ENCODE data around the gene SPNS3.

Gene SPNS3

GRCh38 chr17:4411201-4411600, 22.5 kb upstream of the SPNS3 start:
- DNase-seq (ENCODE audit: low read depth) = no peak
- TF ChIP-seq, protein P1, sequence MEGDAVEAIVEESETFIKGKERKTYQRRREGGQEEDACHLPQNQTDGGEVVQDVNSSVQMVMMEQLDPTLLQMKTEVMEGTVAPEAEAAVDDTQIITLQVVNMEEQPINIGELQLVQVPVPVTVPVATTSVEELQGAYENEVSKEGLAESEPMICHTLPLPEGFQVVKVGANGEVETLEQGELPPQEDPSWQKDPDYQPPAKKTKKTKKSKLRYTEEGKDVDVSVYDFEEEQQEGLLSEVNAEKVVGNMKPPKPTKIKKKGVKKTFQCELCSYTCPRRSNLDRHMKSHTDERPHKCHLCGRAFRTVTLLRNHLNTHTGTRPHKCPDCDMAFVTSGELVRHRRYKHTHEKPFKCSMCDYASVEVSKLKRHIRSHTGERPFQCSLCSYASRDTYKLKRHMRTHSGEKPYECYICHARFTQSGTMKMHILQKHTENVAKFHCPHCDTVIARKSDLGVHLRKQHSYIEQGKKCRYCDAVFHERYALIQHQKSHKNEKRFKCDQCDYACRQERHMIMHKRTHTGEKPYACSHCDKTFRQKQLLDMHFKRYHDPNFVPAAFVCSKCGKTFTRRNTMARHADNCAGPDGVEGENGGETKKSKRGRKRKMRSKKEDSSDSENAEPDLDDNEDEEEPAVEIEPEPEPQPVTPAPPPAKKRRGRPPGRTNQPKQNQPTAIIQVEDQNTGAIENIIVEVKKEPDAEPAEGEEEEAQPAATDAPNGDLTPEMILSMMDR (conservative IDR thresholded peaks at IDR 0.05; ENCODE audit: low read length) = no peak
- no peak overlapping the region for H3K4me3 ChIP-seq (ENCODE audit: low read length)

GRCh38 chr17:4412933-4413831, 20.6 kb upstream of the SPNS3 start:
- peak; percentile 84 for DNase-seq (ENCODE audit: low read depth)
- TF ChIP-seq, protein P1 (conservative IDR thresholded peaks at IDR 0.05; ENCODE audit: low read length) = peak; percentile 85
- no peak overlapping the region for H3K4me3 ChIP-seq (ENCODE audit: low read length)

GRCh38 chr17:4417129-4417667, 16.5 kb upstream of the SPNS3 start:
- TF ChIP-seq, protein P1 (conservative IDR thresholded peaks at IDR 0.05; ENCODE audit: low read length) = no peak
- no peak overlapping the region for H3K4me3 ChIP-seq (ENCODE audit: low read length)
- DNase-seq (ENCODE audit: low read depth) = no peak

- TF ChIP-seq, protein P1 (conservative IDR thresholded peaks at IDR 0.05; ENCODE audit: low read length) = peak; percentile 91
- peak; percentile 66 for DNase-seq (ENCODE audit: low read depth)
- H3K4me3 ChIP-seq (ENCODE audit: low read length) = no peak overlapping the region
Observed at GRCh38 chr17:4420692-4421131, 13.0 kb upstream of the SPNS3 start.

DNA sequence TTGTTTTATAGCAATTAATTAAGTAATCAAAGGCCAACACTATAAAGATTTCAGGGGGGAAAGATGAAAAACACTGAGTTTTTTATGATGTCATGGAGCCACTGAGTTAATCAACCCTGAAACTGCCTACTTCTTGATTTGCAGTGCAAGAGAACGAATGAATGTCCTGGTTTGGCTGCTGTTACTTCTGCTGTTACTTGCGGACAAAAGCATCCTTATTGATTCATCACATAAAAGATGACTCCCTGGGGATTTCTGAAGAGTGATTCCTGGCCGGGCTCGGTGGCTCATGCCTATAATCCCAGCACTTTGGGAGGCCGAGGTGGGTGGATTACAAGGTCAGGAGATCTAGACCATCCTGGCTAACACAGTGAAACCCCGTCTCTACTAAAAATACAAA, 10.9 kb upstream of the SPNS3 start:
- no peak for DNase-seq (ENCODE audit: low read depth)
- TF ChIP-seq, protein P1 (conservative IDR thresholded peaks at IDR 0.05; ENCODE audit: low read length) = no peak
- H3K4me3 ChIP-seq (ENCODE audit: low read length) = no peak overlapping the region

DNA sequence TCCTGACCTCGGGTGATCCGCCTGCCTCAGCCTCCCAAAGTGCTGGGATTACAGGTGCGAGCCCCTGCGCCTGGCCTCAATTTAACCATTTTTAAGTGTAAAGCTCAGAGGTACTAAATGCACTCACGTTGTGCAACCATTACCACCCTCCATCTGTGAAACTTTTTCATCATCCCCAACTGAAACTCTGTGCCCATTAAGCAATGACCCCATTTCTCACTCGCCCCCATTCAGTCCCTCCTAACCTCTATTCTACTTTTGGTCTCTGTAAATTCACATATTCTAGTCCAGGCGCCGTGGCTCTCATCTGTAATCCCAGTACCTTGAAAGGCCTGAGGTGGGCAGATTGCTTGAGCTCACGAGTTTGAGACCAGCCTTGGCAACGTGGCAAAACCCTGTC, 8.3 kb upstream of the SPNS3 start:
- H3K4me3 ChIP-seq (ENCODE audit: low read length) = no peak overlapping the region
- DNase-seq (ENCODE audit: low read depth) = no peak
- TF ChIP-seq, protein P1 (conservative IDR thresholded peaks at IDR 0.05; ENCODE audit: low read length) = no peak
